Pancreas (tissue), 10 donors: ENCODE measurements around the gene ARID5B. TPM values are rescaled to one million over a fixed set of nuclear protein-coding genes. Genes with fewer than 3 reads are reported as not detected.

Source experiments
- ATAC-seq, 4 donors: fragments of 200-7000 bp; cut with Tn5 transposase; one replicate each; pipeline versions ENCODE4 v1.8.0 to v1.9.1; 2020; ENCODE audit warnings: mild to moderate bottlenecking in 4 of 4, moderate library complexity in 4 of 4
- DNase-seq, 6 donors: peaks; one replicate each; pipeline ENCODE4 v3.0.0-alpha.2; 2020
- FAIRE-seq: peaks from 2 replicates; lab custom pipeline; 2012; peaks lifted over from hg19 to GRCh38; lab: Jason Lieb, UNC
- H3K27ac ChIP-seq, 4 donors: fragments of 200-600 bp; sonication (generic); 1 replicate in 3 of 4; 2 replicates in 1 of 4; pipeline versions ENCODE4 v1.5.0 to v1.8.0; 2020
- H3K27me3 ChIP-seq, 4 donors: fragments of 200-600 bp; one replicate each; pipeline ENCODE4 v1.8.0; 2021
- H3K36me3 ChIP-seq, 3 donors: fragments of 200-600 bp; sonication (generic) in 1 of 3; one replicate each; pipeline versions ENCODE4 v1.5.0 to v1.8.0; 2020 to 2021
- H3K4me1 ChIP-seq, 3 donors: fragments of 200-600 bp; one replicate each; pipeline ENCODE4 v1.8.0; 2021
- H3K4me3 ChIP-seq, 4 donors: fragments of 200-600 bp; sonication (generic) in 2 of 4; one replicate each; pipeline versions ENCODE4 v1.5.0 to v1.8.0; 2020 to 2021
- H3K9me3 ChIP-seq, 4 donors: fragments of 200-600 bp; one replicate each; pipeline ENCODE4 v1.8.0; 2021
- CTCF ChIP-seq, 4 donors: fragments of 200-600 bp; sonication (generic) in 3 of 4; IDR thresholded peaks; one replicate each; pipeline versions ENCODE4 v1.5.0 to v1.8.0; 2021; ENCODE audit warnings: antibody characterized with exemption in 4 of 4
- WGBS, 2 donors: extraction: QIAGEN DNeasy Blood & Tissue Kit; methylation state at CpG; one replicate each; pipeline ENCODE4 v1.1.7; 2013; 5-methylcytosine and 5-hydroxymethylcytosine counted together
- intact Hi-C, 3 donors: fragments of 100-400 bp; cut with DNase I; formaldehyde crosslinking; loops; one replicate each; pipeline versions ENCODE4 v1.11.1 to v1.14.2; 2022
- polyA plus RNA-seq, 2 donors: library from polyadenylated mRNA; stranded (reverse); fragments of 200-250 nt; gene quantifications; one replicate each; pipeline ENCODE4 v1.2.3, GENCODE V29; 2013
- total RNA-seq, 6 donors: library from RNA; stranded (reverse); fragmentation: NEBNext Ultra II Directional in 4 of 6; extraction: Animal tissue kit (Norgen Biotek cat#: 25700) in 4 of 6; gene quantifications; one replicate each; pipeline versions ENCODE4 v1.2.1 to v1.2.4, GENCODE V29; 2021 to 2023
- donor health status: healthy with polysubstance abuse.
- donor health status: DM: no; HTN: no; CAD: no; lungs with moderate emphysema.
- donor health status: DM: no; HTN: no; CAD: no.
- donor health status: control.
- donor health status: control.
- donor health status: Bipolar disorder and iron deficiency.
- donor health status: DM: yes; HTN: yes; CAD: no.
- donor health status: DM: no; HTN: no; CAD: no.
- donor health status: DM: no; HTN: no; CAD: no.
- donor health status: DM: yes; HTN: yes; CAD: no.

The ARID5B gene
- total and polyA plus RNA-seq, 8 donors, result 2.6 to 13.0 (median 5.0) TPM

GRCh38 chr10:62018131-62018911 is 116.8 kb downstream of the ARID5B start:
- Histone ChIP-seq H3K4me1 (peaks cover 0 to 15% (median 11%) of the 10 kb centered on the region in 3 donors), H3K4me3 (peak overlapping the region in 1 of 4 donors; percentile 12), H3K27me3 (no peaks in the 10 kb centered on the region), H3K36me3 (no peaks in the 10 kb centered on the region), H3K27ac (no peak overlapping the region), H3K9me3 (no peaks in the 10 kb centered on the region)
- no peak for TF ChIP-seq CTCF (IDR thresholded peaks at IDR 0.05)
- FAIRE-seq, result no peak
- WGBS, 2 donors, result 24 to 26% methylated on average over 9 of the region's 9 CpGs
- ATAC-seq, result peak; percentile 21 to 68 (median 48)
- peak in 1 of 6 donors; percentile 16 for DNase-seq
- intact Hi-C loops, result no loop called here

GRCh38 chr10:62019013-62019684 is 117.7 kb downstream of the ARID5B start:
- intact Hi-C loops, result no loop called here
- Histone ChIP-seq H3K4me3 (no peak overlapping the region), H3K27ac (no peak overlapping the region), H3K27me3 (no peaks in the 10 kb centered on the region), H3K9me3 (no peaks in the 10 kb centered on the region), H3K36me3 (no peaks in the 10 kb centered on the region), H3K4me1 (peaks cover 0 to 15% (median 11%) of the 10 kb centered on the region in 3 donors)
- FAIRE-seq, result no peak
- WGBS, 2 donors, result 73 to 83% methylated on average over 8 of the region's 8 CpGs
- TF ChIP-seq CTCF (IDR thresholded peaks at IDR 0.05), result no peak
- peak in 2 of 4 donors; percentile 16 to 35 for ATAC-seq
- no peak for DNase-seq

- WGBS, 2 donors, result 87 to 95% methylated on average over 6 of the region's 6 CpGs
- Histone ChIP-seq H3K27ac (no peak overlapping the region), H3K4me1 (peaks cover 0 to 15% (median 11%) of the 10 kb centered on the region in 3 donors), H3K9me3 (no peaks in the 10 kb centered on the region), H3K36me3 (no peaks in the 10 kb centered on the region), H3K27me3 (no peaks in the 10 kb centered on the region), H3K4me3 (no peak overlapping the region)
- no peak for TF ChIP-seq CTCF (IDR thresholded peaks at IDR 0.05)
- no peak for ATAC-seq
- DNase-seq, result no peak
- no peak for FAIRE-seq
- intact Hi-C loops, result no loop called here
Observed at GRCh38 chr10:62019685-62020359, 118.3 kb downstream of the ARID5B start.

- DNase-seq (no peak), ATAC-seq (no peak), FAIRE-seq (no peak)
- Histone ChIP-seq H3K4me3 (no peak overlapping the region), H3K4me1 (peaks cover 0 to 15% (median 11%) of the 10 kb centered on the region in 3 donors), H3K9me3 (no peaks in the 10 kb centered on the region), H3K27ac (no peak overlapping the region), H3K27me3 (no peaks in the 10 kb centered on the region), H3K36me3 (no peaks in the 10 kb centered on the region)
- no peak for TF ChIP-seq CTCF (IDR thresholded peaks at IDR 0.05)
- intact Hi-C loops, result no loop called here
- WGBS, 2 donors, result 95 to 99% methylated on average over 2 of the region's 2 CpGs
Observed at GRCh38 chr10:62021128-62021665, 119.7 kb downstream of the ARID5B start.
